WERI-Rb-1 (cell line): ENCODE results near the gene SCGN.

Experiments used
- DNase-seq: peaks from one replicate; pipeline ENCODE4 v3.0.0-alpha.2; 2020
- H3K27ac ChIP-seq: fragments of 250-450 bp; sonication (Bioruptor Pico); 2 replicates; pipeline ENCODE4 v1.5.1; 2020; ENCODE audit warnings: mild to moderate bottlenecking, moderate library complexity
- H3K27me3 ChIP-seq: fragments of 250-450 bp; sonication (Bioruptor Pico); 2 replicates; pipeline ENCODE4 v1.5.1; 2021; ENCODE audit warnings: mild to moderate bottlenecking, low read depth, moderate library complexity; ENCODE audit not compliant: insufficient read depth, severe bottlenecking
- H3K36me3 ChIP-seq: fragments of 250-450 bp; sonication (Bioruptor Pico); 2 replicates; pipeline ENCODE4 v1.5.1; 2020; ENCODE audit warnings: mild to moderate bottlenecking, moderate library complexity
- H3K4me3 ChIP-seq: 2 replicates; pipeline ENCODE4 v1.5.1; 2011; ENCODE audit warnings: low read depth, mild to moderate bottlenecking, control low read depth, low read length
- H3K9me3 ChIP-seq: fragments of 250-450 bp; sonication (Bioruptor Pico); 2 replicates; pipeline ENCODE4 v1.5.1; 2021; ENCODE audit warnings: mild to moderate bottlenecking, moderate library complexity; ENCODE audit not compliant: severe bottlenecking
- CTCF ChIP-seq: IDR thresholded peaks from 2 replicates; pipeline ENCODE4 v1.5.1; 2011; ENCODE audit warnings: low read depth, mild to moderate bottlenecking, control low read depth, inconsistent platforms, low read length

SCGN gene

GRCh38 chr6:25697537-25698340 is 45.7 kb downstream of the SCGN start:
- no peaks in the 10 kb centered on the region for H3K36me3 ChIP-seq
- H3K9me3 ChIP-seq: peaks cover 3% of the 10 kb centered on the region
- H3K4me3 ChIP-seq: no peak overlapping the region
- no peaks in the 10 kb centered on the region for H3K27me3 ChIP-seq
- H3K27ac ChIP-seq: no peak overlapping the region
- TF ChIP-seq CTCF: no peak
- DNase-seq: no peak

- Histone ChIP-seq H3K27ac (no peak overlapping the region), H3K27me3 (no peaks in the 10 kb centered on the region), H3K9me3 (peaks cover 3% of the 10 kb centered on the region), H3K36me3 (no peaks in the 10 kb centered on the region), H3K4me3 (no peak overlapping the region)
- TF ChIP-seq CTCF: no peak
- no peak for DNase-seq
Observed at GRCh38 chr6:25698631-25699030, 46.6 kb downstream of the SCGN start.

- no peak for DNase-seq
- Histone ChIP-seq H3K27ac (no peak overlapping the region), H3K4me3 (no peak overlapping the region), H3K36me3 (no peaks in the 10 kb centered on the region), H3K9me3 (peaks cover 3% of the 10 kb centered on the region), H3K27me3 (no peaks in the 10 kb centered on the region)
- TF ChIP-seq CTCF: no peak
Observed at GRCh38 chr6:25699649-25700048, 47.6 kb downstream of the SCGN start.

- Histone ChIP-seq H3K27me3 (no peaks in the 10 kb centered on the region), H3K36me3 (no peaks in the 10 kb centered on the region), H3K27ac (no peak overlapping the region), H3K9me3 (peaks cover 3% of the 10 kb centered on the region), H3K4me3 (no peak overlapping the region)
- DNase-seq: no peak
- TF ChIP-seq CTCF: no peak
Observed at GRCh38 chr6:25700761-25701160, 48.7 kb downstream of the SCGN start.

GRCh38 chr6:25701807-25702206 is 49.8 kb downstream of the SCGN start:
- Histone ChIP-seq H3K4me3 (no peak overlapping the region), H3K9me3 (peaks cover 3% of the 10 kb centered on the region), H3K36me3 (no peaks in the 10 kb centered on the region), H3K27me3 (no peaks in the 10 kb centered on the region), H3K27ac (no peak overlapping the region)
- no peak for TF ChIP-seq CTCF
- DNase-seq: no peak

GRCh38 chr6:25703005-25703404 is 51.0 kb downstream of the SCGN start:
- H3K27ac ChIP-seq: no peak overlapping the region
- DNase-seq: no peak
- no peaks in the 10 kb centered on the region for H3K36me3 ChIP-seq
- no peak for TF ChIP-seq CTCF
- peaks cover 3% of the 10 kb centered on the region for H3K9me3 ChIP-seq
- no peaks in the 10 kb centered on the region for H3K27me3 ChIP-seq
- H3K4me3 ChIP-seq: no peak overlapping the region
